H1 (cell line): Measurements from ENCODE around the gene FAM76A. TPM values are rescaled to one million over a fixed set of nuclear protein-coding genes. Genes with fewer than 3 reads are reported as not detected.

Experiments
- CHD2 ChIP-seq: IDR thresholded peaks from 2 replicates; pipeline ENCODE4 v1.6.1; 2012; ENCODE audit warnings: low read length, improper control_type of control experiment
- GTF2F1 ChIP-seq: IDR thresholded peaks from 2 replicates; pipeline ENCODE4 v1.6.1; 2012; ENCODE audit warnings: low read depth, low read length, improper control_type of control experiment, borderline replicate concordance
- HDAC6 ChIP-seq: IDR thresholded peaks from one replicate; pipeline ENCODE4 v1.7.1; 2012; ENCODE audit warnings: low read depth, mild to moderate bottlenecking, inconsistent platforms, low read length, moderate library complexity
- KDM4A ChIP-seq: IDR thresholded peaks from one replicate; pipeline ENCODE4 v1.7.1; 2012; ENCODE audit warnings: low read depth, mild to moderate bottlenecking, moderate library complexity, low read length, inconsistent platforms; ENCODE audit not compliant: severe bottlenecking
- polyA plus RNA-seq, 7 experiments: library from polyadenylated mRNA; depleted of rRNA in 3 of 7; stranded (reverse) in 5 of 7; unstranded in 2 of 7; fragments of >200 nt in 5 of 7; fragments of 200-250 nt in 2 of 7; gene quantifications; 1 replicate in 5 of 7; 2 replicates in 1 of 7; 4 replicates in 1 of 7; pipeline versions ENCODE4 v1.2.1 to v1.2.3, GENCODE V29; 2011 to 2013; ENCODE audit warnings: missing spikeins in 2 of 7, mixed read lengths in 2 of 7
- total RNA-seq: library from RNA; stranded (reverse); fragmentation: NEBNext Ultra II Directional; extraction: Animal tissue kit (Norgen Biotek cat#: 25700); gene quantifications from 2 replicates; pipeline ENCODE4 v1.2.1, GENCODE V29; 2021
- TF ChIP-seq, protein P1 (sequence below): fragments of 300-600 bp; sonication (generic); IDR thresholded peaks from 2 replicates; pipeline ENCODE4 v1.7.1; 2012; ENCODE audit warnings: low read length, moderate library complexity, mild to moderate bottlenecking, inconsistent platforms; ENCODE audit not compliant: insufficient replicate concordance
- TF ChIP-seq, protein P2 (sequence below), 3 experiments: IDR thresholded peaks; 1 replicate in 2 of 3; 2 replicates in 1 of 3; pipeline versions ENCODE4 v1.5.1 to v1.6.1; 2011; ENCODE audit warnings: low read length in 3 of 3, mild to moderate bottlenecking in 3 of 3, inconsistent platforms in 2 of 3, low read depth in 1 of 3, moderate library complexity in 1 of 3; ENCODE audit not compliant: insufficient read depth in 1 of 3; ENCODE audit errors: control extremely low read depth in 1 of 3

The FAM76A gene
- total and polyA plus RNA-seq, 2 of the 8 experiments (the other 6 are each of a cell fraction or from before 2014, with no cell fraction given), result 3.4 to 16.2 TPM

GRCh38 chr1:27719286-27720251 is 6.2 kb upstream of the FAM76A start (continued):
- TF ChIP-seq, protein P1, sequence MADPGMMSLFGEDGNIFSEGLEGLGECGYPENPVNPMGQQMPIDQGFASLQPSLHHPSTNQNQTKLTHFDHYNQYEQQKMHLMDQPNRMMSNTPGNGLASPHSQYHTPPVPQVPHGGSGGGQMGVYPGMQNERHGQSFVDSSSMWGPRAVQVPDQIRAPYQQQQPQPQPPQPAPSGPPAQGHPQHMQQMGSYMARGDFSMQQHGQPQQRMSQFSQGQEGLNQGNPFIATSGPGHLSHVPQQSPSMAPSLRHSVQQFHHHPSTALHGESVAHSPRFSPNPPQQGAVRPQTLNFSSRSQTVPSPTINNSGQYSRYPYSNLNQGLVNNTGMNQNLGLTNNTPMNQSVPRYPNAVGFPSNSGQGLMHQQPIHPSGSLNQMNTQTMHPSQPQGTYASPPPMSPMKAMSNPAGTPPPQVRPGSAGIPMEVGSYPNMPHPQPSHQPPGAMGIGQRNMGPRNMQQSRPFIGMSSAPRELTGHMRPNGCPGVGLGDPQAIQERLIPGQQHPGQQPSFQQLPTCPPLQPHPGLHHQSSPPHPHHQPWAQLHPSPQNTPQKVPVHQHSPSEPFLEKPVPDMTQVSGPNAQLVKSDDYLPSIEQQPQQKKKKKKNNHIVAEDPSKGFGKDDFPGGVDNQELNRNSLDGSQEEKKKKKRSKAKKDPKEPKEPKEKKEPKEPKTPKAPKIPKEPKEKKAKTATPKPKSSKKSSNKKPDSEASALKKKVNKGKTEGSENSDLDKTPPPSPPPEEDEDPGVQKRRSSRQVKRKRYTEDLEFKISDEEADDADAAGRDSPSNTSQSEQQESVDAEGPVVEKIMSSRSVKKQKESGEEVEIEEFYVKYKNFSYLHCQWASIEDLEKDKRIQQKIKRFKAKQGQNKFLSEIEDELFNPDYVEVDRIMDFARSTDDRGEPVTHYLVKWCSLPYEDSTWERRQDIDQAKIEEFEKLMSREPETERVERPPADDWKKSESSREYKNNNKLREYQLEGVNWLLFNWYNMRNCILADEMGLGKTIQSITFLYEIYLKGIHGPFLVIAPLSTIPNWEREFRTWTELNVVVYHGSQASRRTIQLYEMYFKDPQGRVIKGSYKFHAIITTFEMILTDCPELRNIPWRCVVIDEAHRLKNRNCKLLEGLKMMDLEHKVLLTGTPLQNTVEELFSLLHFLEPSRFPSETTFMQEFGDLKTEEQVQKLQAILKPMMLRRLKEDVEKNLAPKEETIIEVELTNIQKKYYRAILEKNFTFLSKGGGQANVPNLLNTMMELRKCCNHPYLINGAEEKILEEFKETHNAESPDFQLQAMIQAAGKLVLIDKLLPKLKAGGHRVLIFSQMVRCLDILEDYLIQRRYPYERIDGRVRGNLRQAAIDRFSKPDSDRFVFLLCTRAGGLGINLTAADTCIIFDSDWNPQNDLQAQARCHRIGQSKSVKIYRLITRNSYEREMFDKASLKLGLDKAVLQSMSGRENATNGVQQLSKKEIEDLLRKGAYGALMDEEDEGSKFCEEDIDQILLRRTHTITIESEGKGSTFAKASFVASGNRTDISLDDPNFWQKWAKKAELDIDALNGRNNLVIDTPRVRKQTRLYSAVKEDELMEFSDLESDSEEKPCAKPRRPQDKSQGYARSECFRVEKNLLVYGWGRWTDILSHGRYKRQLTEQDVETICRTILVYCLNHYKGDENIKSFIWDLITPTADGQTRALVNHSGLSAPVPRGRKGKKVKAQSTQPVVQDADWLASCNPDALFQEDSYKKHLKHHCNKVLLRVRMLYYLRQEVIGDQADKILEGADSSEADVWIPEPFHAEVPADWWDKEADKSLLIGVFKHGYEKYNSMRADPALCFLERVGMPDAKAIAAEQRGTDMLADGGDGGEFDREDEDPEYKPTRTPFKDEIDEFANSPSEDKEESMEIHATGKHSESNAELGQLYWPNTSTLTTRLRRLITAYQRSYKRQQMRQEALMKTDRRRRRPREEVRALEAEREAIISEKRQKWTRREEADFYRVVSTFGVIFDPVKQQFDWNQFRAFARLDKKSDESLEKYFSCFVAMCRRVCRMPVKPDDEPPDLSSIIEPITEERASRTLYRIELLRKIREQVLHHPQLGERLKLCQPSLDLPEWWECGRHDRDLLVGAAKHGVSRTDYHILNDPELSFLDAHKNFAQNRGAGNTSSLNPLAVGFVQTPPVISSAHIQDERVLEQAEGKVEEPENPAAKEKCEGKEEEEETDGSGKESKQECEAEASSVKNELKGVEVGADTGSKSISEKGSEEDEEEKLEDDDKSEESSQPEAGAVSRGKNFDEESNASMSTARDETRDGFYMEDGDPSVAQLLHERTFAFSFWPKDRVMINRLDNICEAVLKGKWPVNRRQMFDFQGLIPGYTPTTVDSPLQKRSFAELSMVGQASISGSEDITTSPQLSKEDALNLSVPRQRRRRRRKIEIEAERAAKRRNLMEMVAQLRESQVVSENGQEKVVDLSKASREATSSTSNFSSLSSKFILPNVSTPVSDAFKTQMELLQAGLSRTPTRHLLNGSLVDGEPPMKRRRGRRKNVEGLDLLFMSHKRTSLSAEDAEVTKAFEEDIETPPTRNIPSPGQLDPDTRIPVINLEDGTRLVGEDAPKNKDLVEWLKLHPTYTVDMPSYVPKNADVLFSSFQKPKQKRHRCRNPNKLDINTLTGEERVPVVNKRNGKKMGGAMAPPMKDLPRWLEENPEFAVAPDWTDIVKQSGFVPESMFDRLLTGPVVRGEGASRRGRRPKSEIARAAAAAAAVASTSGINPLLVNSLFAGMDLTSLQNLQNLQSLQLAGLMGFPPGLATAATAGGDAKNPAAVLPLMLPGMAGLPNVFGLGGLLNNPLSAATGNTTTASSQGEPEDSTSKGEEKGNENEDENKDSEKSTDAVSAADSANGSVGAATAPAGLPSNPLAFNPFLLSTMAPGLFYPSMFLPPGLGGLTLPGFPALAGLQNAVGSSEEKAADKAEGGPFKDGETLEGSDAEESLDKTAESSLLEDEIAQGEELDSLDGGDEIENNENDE, result no peak
- TF ChIP-seq HDAC6 (no peak), KDM4A (no peak), GTF2F1 (no peak), CHD2 (no peak)
- TF ChIP-seq, protein P2, sequence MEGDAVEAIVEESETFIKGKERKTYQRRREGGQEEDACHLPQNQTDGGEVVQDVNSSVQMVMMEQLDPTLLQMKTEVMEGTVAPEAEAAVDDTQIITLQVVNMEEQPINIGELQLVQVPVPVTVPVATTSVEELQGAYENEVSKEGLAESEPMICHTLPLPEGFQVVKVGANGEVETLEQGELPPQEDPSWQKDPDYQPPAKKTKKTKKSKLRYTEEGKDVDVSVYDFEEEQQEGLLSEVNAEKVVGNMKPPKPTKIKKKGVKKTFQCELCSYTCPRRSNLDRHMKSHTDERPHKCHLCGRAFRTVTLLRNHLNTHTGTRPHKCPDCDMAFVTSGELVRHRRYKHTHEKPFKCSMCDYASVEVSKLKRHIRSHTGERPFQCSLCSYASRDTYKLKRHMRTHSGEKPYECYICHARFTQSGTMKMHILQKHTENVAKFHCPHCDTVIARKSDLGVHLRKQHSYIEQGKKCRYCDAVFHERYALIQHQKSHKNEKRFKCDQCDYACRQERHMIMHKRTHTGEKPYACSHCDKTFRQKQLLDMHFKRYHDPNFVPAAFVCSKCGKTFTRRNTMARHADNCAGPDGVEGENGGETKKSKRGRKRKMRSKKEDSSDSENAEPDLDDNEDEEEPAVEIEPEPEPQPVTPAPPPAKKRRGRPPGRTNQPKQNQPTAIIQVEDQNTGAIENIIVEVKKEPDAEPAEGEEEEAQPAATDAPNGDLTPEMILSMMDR (IDR thresholded peaks at IDR 0.05; ENCODE audit: control extremely low read depth in 1 of 3, insufficient read depth in 1 of 3, low read depth in 1 of 3, low read length in 3 of 3), result no peak
